GM12874 (cell line): ENCODE data around the gene PFKFB2.

Source experiments
- CTCF ChIP-seq: IDR thresholded peaks from 2 replicates; pipeline ENCODE4 v1.5.1; 2011; ENCODE audit warnings: low read depth, mild to moderate bottlenecking, control low read depth, low read length, moderate library complexity; ENCODE audit not compliant: insufficient read depth

The PFKFB2 gene

GRCh38 chr1:207129053-207129452, 76.0 kb downstream of the PFKFB2 start:
- TF ChIP-seq CTCF: no peak
